RWPE1 (cell line): ENCODE measurements around the gene CCNDBP1.
"Not testable (repeated sequence)": the region's sequence is repeated elsewhere in the genome, so short reads cannot be mapped to it uniquely, and the experiment has no call there.

Source experiments
- CTCF ChIA-PET: fragments of 350-600 bp; sonication (Branson Sonifier 250); formaldehyde crosslinking; extraction: SDS; loops from one replicate; lab custom pipeline; 2021; lab: Yijun Ruan, JAX
- POLR2A ChIA-PET: fragments of 400-600 bp; formaldehyde crosslinking; extraction: SDS; loops from one replicate; lab custom pipeline; 2020; ENCODE audit warnings: antibody characterized with exemption; ENCODE audit not compliant: low non-redundant PET; lab: Yijun Ruan, JAX
- DNase-seq: peaks from one replicate; pipeline ENCODE4 v3.0.0; 2012; ENCODE audit warnings: low spot score
- H3K27ac ChIP-seq: fragments of 450-650 bp; 2 replicates; pipeline ENCODE4 v1.5.1; 2017
- CTCF ChIP-seq: fragments of 450-650 bp; conservative IDR thresholded peaks from 2 replicates; pipeline ENCODE4 v1.5.1; 2017; ENCODE audit warnings: low read depth, mild to moderate bottlenecking

Gene CCNDBP1

GRCh38 chr15:43153269-43153668, 31.9 kb upstream of the CCNDBP1 start:
- H3K27ac ChIP-seq = no peak overlapping the region
- no peak for DNase-seq
- ChIA-PET CTCF (no interaction called here), POLR2A (no interaction called here)
- TF ChIP-seq CTCF = no peak

- no peak for DNase-seq
- TF ChIP-seq CTCF = no peak
- ChIA-PET POLR2A (no interaction called here), CTCF (no interaction called here)
- no peak overlapping the region for H3K27ac ChIP-seq
Observed at GRCh38 chr15:43165801-43166325, 19.3 kb upstream of the CCNDBP1 start.

DNA sequence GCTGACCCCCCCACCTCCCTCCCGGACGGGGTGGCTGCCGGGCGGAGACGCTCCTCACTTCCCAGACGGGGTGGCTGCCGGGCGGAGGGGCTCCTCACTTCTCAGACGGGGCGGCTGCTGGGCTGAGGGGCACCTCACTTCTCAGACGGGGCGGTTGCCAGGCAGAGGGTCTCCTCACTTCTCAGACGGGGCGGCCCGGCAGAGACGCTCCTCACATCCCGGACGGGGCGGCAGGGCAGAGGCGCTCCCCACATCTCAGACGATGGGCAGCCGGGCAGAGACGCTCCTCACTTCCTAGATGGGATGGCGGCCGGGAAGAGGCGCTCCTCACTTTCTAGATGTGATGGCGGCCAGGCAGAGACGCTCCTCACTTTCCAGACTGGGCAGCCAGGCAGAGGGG, 17.9 kb upstream of the CCNDBP1 start:
- CTCF ChIA-PET, POLR2A ChIA-PET, H3K27ac ChIP-seq, DNase-seq: not testable (repeated sequence)

DNA sequence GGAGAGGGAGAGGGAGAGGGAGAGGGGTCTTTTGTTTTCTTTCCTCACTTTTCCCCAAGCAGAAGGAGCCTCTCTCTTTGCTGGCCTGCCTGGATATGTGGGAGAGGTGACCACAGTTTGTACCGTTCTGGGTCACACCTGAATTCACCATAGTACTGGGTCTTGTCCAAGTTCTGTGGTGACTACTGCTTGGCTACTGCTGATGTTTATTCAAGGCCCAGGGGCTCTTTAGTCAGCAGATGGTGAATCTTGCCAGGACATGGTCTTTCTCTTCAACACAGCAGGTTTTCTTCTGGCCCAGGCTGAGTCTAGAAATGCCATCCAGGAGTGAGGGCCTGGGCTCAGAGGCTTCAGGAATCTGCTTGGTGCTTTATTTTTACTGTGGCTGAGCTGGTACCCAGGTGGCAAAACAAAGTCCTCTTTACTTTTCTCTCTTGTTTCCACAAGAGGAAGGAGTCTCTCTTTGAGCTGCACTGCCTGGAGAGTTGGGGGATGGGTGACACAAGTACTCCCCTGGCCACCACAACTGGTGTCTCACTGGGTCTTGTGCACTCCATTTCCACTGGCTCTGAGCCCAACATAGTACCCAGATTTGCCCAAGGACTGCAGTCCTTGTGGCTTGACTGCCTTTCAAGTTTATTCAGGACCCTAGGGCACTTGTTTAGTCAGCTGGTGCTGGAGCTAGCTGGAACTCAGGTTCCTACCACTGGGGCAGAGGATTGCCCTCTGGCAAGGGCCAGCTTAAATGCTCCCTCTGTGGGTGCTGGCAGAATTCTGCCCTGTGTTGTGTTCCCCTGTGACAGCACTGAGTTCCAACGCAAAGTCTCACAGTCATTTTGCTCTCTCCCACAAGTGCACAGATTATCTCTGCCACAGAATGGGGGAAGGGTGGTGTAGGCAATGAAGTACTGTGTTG, 16.8 kb upstream of the CCNDBP1 start:
- TF ChIP-seq CTCF = no peak
- DNase-seq = peak; percentile 49
- CTCF ChIA-PET = interaction anchor here (0.6 kb wide), 1 partner anchor 108 kb away, joined by 3 read pairs; no protein-coding TSS in a partner anchor
- H3K27ac ChIP-seq = peak overlapping the region; percentile 75
- POLR2A ChIA-PET = interaction anchor here (0.6 kb wide), 1 partner anchor 90 kb away, joined by 3 read pairs; no protein-coding TSS in a partner anchor

- POLR2A ChIA-PET = no interaction called here
- no peak for TF ChIP-seq CTCF
- H3K27ac ChIP-seq = no peak overlapping the region
- CTCF ChIA-PET = interaction anchor here (0.6 kb wide), 1 partner anchor 662 kb away, joined by 7 read pairs; no protein-coding TSS in a partner anchor
- DNase-seq = no peak
Observed at GRCh38 chr15:43169888-43170287, 15.3 kb upstream of the CCNDBP1 start.

DNA sequence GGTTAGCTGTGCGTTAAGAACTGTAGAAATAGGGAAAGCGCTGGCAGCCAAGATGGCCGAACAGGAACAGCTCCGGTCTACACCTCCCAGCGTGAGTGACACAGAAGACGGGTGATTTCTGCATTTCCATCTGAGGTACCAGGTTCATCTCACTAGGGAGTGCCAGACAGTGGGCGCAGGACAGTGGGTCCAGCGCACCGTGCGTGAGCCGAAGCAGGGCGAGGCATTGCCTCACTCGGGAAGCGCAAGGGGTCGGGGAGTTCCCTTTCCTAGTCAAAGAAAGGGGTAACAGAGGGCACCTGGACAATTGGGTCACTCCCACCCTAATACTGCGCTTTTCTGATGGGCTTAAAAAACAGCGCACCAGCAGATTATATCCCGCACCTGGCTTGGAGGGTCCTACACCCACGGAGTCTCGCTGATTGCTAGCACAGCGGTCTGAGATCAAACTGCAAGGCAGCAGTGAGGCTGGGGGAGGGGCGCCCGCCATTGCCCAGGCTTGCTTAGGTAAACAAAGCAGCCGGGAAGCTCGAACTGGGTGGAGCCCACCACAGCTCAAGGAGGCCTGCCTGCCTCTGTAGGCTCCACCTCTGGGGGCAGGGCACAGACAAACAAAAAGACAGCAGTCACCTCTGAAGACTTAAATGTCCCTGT, 9.4 kb upstream of the CCNDBP1 start:
- H3K27ac ChIP-seq, POLR2A ChIA-PET, DNase-seq: not testable (repeated sequence)
- CTCF ChIA-PET = interaction anchor here (0.6 kb wide), 1 partner anchor 26 kb away, joined by 3 read pairs; no protein-coding TSS in a partner anchor

- DNase-seq, POLR2A ChIA-PET, CTCF ChIA-PET, H3K27ac ChIP-seq: not testable (repeated sequence)
Observed at GRCh38 chr15:43177147-43177546, 8.1 kb upstream of the CCNDBP1 start.
